ENCODE measurements around the gene FAXC. TPM values are rescaled to one million over a fixed set of nuclear protein-coding genes. Genes with fewer than 3 reads are reported as not detected.

FAXC gene
- total RNA-seq: 3.7 and 5.5 TPM in 2 replicates

GRCh38 chr6:99349171-99350141 is at the start of gene FAXC:
FAXC (minus strand) TSS chr6:99349674; CDS start chr6:99349372, 302 bp downstream.

GRCh38 chr6:99393698-99394531 is 44.4 kb upstream of the FAXC start, which contains the start of gene COQ3:
COQ3 (minus strand) TSS chr6:99394195; CDS start chr6:99394179, 16 bp downstream.

Other genes with a start within 250 kb of the FAXC start
- gene COQ3, start 44.5 kb upstream of the FAXC start, total RNA-seq: 2.9 and 10.9 TPM in 2 replicates
- gene PNISR, start 75.6 kb upstream of the FAXC start, total RNA-seq: 18.1 and 26.9 TPM in 2 replicates
- gene USP45, start 165.7 kb upstream of the FAXC start, total RNA-seq: 7.4 and 10.9 TPM in 2 replicates
- gene CCNC, start 219.0 kb upstream of the FAXC start, total RNA-seq: 52.0 and 62.0 TPM in 2 replicates